Adrenal gland (tissue), 5 donors: ENCODE data around the gene PDE9A.

Experiments used
- CTCF ChIP-seq, 6 experiments: fragments of 450-650 bp in 4 of 6; fragments of 200-600 bp in 2 of 6; sonication (generic) in 1 of 6; IDR thresholded peaks; 1 replicate in 5 of 6; 2 replicates in 1 of 6; pipeline versions ENCODE4 v1.5.1 to v1.8.0; 2016 to 2021; ENCODE audit warnings: antibody characterized with exemption in 6 of 6, mild to moderate bottlenecking in 2 of 6, moderate library complexity in 1 of 6
- POLR2A ChIP-seq, 2 donors: fragments of 450-650 bp; IDR thresholded peaks; one replicate each; pipeline ENCODE4 v1.6.1; 2017; ENCODE audit warnings: antibody characterized with exemption in 2 of 2, mild to moderate bottlenecking in 2 of 2, moderate library complexity in 1 of 2
- donor health status: DM: no; HTN: no; CAD: no.

- TF ChIP-seq CTCF (IDR thresholded peaks at IDR 0.05): no peak
- TF ChIP-seq POLR2A (IDR thresholded peaks at IDR 0.05): no peak
Observed at GRCh38 chr21:42767561-42767835, 114.1 kb downstream of the PDE9A start.
